Myometrial cell (primary cell): Measurements from ENCODE around the gene MKRN2. TPM values are rescaled to one million over a fixed set of nuclear protein-coding genes. Genes with fewer than 3 reads are reported as not detected.

Source experiments
- total RNA-seq: library from RNA; depleted of rRNA; stranded (reverse); fragments of >200 nt; gene quantifications from 2 replicates; pipeline ENCODE4 v1.2.3, GENCODE V29; 2015

The MKRN2 gene
- 40.1 and 41.8 TPM in 2 replicates for total RNA-seq

GRCh38 chr3:12556690-12557472 lies at the start of gene MKRN2:
TSS of gene MKRN2 (plus strand) at chr3:12557087. CDS start at chr3:12557151, 64 bp downstream.

GRCh38 chr3:12545473-12545791 lies 11.5 kb upstream of the MKRN2 start, which contains the start of gene MKRN2OS:
TSS of gene MKRN2OS (minus strand) at chr3:12545499. CDS start at chr3:12545464, 35 bp downstream.

Other genes with a start within 250 kb of the MKRN2 start
- 8.6 and 10.6 TPM in 2 replicates for gene TSEN2, start 72.6 kb upstream of the MKRN2 start, total RNA-seq
- gene MKRN2OS, start 11.6 kb upstream of the MKRN2 start, total RNA-seq: not detected in 2 replicates
- 66.6 and 75.0 TPM in 2 replicates for gene RAF1, start 107.0 kb downstream of the MKRN2 start, total RNA-seq
- not detected in 2 replicates for gene TMEM40, start 202.2 kb downstream of the MKRN2 start, total RNA-seq
- gene CAND2, start 239.6 kb downstream of the MKRN2 start, total RNA-seq: 6.9 and 8.9 TPM in 2 replicates